Stimulated activated CD8-positive, alpha-beta memory T cell treated with anti-CD3 and anti-CD28 coated beads, Interleukin-12 subunit alpha, Interleukin-12 subunit beta, amount 100 ng/mL, for 24 hours (primary cell): ENCODE data around the gene CCL28.

Experiments
- DNase-seq: peaks from one replicate; pipeline ENCODE4 v3.0.0-alpha.2; 2020; ENCODE audit errors: extremely low read depth

The CCL28 gene

DNA sequence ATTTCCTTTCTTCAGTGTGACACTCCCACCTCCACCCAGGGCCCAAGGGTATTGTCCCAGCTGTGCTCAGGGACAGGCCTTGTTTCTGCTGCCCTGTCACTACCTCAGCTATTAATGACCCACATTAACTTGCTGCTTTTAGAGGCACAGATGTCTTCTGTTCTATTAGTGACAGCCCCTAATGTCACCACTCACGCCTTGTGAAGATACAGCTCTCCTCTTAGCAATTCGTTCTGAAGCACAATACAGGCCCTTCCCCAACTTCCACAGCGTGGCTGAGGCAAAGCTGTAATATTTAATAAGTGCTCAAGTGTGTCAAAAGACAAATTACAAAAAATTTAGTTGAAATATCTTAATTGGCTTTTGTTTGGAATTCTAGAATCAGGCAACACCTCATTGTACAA lies 54.3 kb downstream of the CCL28 start:
- no peak for DNase-seq

DNA sequence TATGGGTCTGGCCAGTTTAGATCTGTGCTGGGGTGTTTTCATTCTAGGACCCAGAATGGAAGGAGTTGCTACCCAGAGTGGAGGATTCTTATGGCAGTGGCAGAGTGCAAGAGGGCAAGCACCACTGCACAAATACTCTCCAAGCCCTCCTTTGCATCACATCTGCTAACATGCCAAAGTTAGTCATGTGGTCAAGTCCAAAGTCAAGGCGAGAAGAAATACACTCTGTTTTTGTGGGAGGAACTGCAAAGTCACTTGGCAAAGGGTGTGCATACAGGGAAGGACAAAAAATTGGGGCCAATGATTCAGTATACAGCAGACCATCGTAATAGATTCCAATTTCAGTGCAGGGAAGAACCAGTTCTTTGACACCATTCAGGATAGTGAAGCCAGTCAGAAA lies 55.1 kb downstream of the CCL28 start:
- DNase-seq, result no peak

DNA sequence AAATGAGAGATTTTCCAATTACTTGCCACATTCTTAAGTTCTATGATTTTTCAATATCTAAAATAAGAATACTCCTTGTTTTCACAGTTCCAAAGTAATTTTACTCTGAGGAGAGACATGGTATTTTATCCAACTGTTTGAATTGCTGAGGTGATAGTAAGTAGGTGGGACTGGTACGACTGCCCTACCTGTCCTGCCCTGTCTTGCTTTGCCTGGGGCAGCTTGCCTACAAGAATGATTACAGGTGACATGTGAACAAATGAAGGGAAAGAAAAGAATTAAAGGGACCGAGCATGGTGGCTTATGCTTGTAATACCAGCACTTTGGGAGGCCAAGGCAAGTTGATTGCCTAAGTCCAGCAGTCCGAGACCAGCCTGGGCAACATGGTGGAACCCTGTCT lies 57.4 kb downstream of the CCL28 start:
- DNase-seq, result no peak

DNA sequence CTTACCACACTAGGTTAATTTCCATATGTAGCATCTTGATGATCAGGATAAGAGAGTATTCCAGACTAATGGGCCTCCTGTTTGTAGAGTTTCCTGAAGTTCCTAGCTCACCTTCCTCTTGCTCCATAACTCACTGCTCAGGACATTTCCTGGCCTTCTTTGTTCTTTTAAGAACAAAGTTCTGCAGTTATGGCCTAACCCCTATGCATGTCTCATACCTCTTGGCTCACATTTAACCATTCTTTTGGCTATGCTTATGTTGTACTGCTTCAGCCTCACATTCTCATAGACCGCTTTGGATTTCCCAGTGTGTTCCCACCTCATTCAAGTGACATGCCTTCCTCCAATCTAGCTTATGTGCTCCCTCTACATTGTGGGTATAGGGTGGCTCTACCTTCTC lies 58.5 kb downstream of the CCL28 start:
- no peak for DNase-seq

DNA sequence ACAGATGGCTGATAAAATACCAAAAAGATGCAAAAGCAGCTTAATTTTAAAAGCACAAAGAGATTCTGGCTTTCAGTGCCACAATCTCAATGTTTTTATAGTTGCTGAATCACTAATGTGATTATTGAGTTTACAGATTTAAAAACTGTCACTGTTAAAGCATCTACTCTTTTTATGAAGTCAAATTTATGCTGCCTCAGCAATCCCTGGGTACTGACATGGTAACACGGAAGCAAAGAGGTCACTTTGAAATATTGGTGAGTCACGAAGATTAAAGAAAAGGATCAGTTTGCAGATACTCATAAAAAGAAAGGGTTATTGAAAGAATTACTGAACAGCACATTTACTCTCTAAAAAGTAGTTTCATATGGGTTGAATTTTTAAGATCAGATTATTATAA lies 59.3 kb downstream of the CCL28 start:
- no peak for DNase-seq

DNA sequence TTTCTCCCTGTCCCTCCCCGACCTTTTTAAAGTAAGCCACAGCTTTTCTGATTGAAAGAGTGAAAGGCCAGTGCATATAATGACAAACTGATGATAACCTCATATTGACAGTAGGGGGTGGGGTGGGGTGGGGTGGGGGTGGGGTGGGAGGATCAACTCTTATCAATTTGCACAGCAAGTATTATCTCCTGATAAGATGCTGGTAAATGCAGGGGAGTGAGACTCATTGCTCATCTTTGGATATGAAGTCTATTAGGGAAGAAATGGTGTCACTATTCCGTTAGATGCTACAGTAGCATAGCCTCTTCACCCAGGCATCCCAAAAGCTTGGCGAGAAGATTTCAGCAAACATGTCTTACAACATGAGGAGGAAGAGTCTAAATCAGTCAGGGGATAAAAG lies 60.1 kb downstream of the CCL28 start:
- no peak for DNase-seq

DNA sequence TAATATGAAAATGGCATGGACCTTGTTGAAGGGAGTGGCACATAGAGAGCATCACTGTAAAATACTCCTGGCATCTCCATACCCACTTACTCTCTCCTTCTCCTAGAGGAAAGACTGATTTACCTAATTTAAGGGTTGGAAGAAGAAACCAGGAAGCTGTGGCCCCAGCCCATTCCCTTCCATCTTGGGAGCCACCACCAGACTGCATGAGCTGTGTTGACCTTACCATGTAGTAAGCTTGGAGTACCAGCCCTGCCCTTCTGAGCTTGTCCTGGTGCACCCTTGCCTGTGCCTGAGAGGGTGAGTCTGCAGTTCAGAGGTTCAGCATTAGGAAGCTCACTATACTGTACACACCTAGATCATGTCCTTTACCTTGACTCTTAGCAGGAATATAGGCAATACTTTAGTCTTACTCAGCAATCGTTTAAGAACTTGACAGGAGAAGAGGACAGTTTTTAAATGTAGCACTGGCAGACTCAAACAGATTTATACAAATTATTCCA lies 63.3 kb downstream of the CCL28 start:
- DNase-seq, result no peak

DNA sequence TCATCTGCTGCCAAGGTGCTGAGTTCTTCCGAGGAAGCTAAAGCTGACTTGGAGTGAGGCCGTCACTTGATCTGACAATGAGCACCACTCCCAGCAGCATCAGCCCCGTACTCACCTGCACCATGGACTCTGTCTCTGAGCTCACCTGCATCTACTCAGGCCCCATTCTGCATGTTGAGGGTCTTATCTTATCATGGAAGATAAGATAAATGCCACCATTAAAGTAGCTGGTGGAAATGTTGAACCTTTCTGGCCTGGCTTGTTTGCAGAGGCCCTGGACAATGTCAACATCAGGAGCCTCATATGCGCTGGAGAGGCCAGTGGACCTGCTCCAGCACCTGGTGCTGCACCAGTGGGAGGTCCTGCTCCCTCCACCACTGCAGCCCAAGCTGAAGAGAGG lies 64.0 kb downstream of the CCL28 start:
- DNase-seq, result no peak

DNA sequence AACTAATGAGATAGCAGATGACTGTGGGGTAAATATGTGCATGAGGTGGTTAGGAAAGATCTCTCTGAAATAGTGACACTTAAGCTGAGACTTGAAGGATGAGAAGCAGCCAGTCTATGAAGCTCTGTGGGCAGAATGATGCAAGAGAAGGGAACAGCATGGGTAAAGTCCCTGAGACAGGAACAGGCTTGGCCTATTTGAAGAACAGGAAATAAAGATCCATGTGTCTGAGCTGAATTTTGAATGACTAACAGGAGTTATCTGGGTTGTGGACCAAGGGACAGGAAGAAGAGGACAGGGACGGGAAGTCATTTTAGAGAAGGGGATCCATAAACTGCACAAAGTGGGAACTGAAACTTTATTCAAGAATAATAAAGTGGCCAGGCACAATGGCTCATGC lies 73.3 kb downstream of the CCL28 start:
- DNase-seq, result no peak

DNA sequence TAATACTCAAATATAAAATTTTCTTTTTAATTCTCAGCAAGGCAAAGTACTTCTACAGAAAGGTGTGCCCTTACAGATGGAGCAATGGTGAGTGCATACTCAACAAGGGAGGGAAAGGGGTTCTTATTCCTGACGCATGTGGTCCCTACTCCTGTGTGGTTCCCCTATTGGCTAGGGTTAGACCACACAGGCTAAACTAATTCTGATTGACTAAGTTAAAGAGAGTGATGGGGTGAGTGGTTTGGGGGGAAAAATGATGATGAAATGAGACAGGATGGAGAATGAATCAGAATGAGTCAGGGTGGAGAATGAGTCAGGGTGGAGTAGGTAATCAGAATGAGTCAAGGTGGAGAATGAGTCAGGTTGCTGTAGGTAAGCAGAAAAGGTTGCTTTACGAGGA lies 76.0 kb downstream of the CCL28 start:
- DNase-seq, result no peak

DNA sequence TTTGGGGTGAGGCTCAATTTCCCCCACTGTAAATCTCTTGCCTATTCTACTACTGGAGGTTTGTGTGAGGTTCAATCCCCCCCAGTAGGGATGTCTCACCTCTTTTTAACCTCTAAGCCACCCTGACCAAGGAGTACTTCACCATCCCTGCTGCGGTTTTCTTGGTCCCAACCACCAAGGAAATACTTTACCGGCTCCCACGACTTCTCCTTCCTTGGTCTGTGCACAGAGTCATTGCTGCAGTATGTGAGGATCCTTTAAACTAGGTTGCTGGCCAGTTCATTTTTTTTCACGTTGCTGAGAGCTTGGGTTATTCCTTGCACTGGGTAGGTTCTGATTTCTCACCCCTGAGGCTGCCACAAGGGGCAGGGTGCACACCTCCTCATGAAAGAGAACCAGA lies 76.5 kb downstream of the CCL28 start:
- no peak for DNase-seq

DNA sequence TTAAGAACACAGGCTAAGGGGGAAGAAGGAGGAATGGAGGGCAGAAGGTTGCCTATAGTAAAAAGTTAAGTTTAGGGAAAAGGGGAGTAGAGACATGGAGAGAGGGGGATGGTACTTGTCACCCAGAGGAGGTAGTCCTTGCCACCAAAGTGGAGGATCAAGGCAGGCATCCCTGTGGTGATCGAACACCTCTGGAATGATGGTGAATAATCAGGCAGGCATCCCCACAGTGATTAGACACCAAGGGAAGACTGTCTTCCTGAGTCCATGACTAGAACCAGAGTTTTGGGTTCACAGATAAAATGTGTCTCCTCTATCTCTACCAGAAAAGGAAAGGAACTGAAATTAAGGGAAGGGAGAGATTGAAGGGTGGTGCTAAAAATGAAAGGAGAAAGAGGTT lies 79.8 kb downstream of the CCL28 start:
- DNase-seq, result no peak
